Dermis microvascular lymphatic vessel endothelial cell (primary cell): ENCODE results near the gene CDK5R2. TPM values are rescaled to one million over a fixed set of nuclear protein-coding genes. Genes with fewer than 3 reads are reported as not detected.

Experiments
- DNase-seq, 2 donors: peaks; one replicate each; pipeline versions ENCODE4 v3.0.0 to v3.0.0-alpha.2; 2010; ENCODE audit warnings: low read depth in 2 of 2
- total RNA-seq: library from RNA; depleted of rRNA; stranded (reverse); fragments of >200 nt; gene quantifications from 2 replicates; pipeline ENCODE4 v1.2.1, GENCODE V29; 2014

CDK5R2 gene
- total RNA-seq, 1 donor from 2014 or later = not detected

- DNase-seq = no peak
These were observed 2.4 kb downstream of the CDK5R2 start for GRCh38 chr2:218961651-218962570.

- DNase-seq = peak in 1 of 2 donors; percentile 49
These were observed 3.5 kb downstream of the CDK5R2 start for GRCh38 chr2:218962859-218963492.

GRCh38 chr2:218963601-218964000 is 4.1 kb downstream of the CDK5R2 start:
- DNase-seq = no peak

- no peak for DNase-seq
These were observed 4.7 kb downstream of the CDK5R2 start for GRCh38 chr2:218964041-218964771.

- no peak for DNase-seq
These were observed 11.4 kb downstream of the CDK5R2 start for GRCh38 chr2:218970894-218971293.

GRCh38 chr2:218975060-218975777 is 15.8 kb downstream of the CDK5R2 start:
- DNase-seq = no peak

- DNase-seq = peak; percentile 55 to 78
These were observed 20.6 kb downstream of the CDK5R2 start for GRCh38 chr2:218979846-218980734.

- no peak for DNase-seq
These were observed 21.4 kb downstream of the CDK5R2 start for GRCh38 chr2:218980735-218981389.

GRCh38 chr2:218981390-218981880 is 22.0 kb downstream of the CDK5R2 start:
- no peak for DNase-seq

- DNase-seq = no peak
These were observed 22.6 kb downstream of the CDK5R2 start for GRCh38 chr2:218981881-218982585.

- DNase-seq = no peak
These were observed 23.3 kb downstream of the CDK5R2 start for GRCh38 chr2:218982586-218983262.

- peak in 1 of 2 donors; percentile 20 for DNase-seq
These were observed 23.9 kb downstream of the CDK5R2 start for GRCh38 chr2:218983263-218983933.

- no peak for DNase-seq
These were observed 24.4 kb downstream of the CDK5R2 start for GRCh38 chr2:218983934-218984238.

GRCh38 chr2:218984239-218985020 is 25.0 kb downstream of the CDK5R2 start:
- DNase-seq = peak; percentile 40 to 44

- no peak for DNase-seq
These were observed 25.5 kb downstream of the CDK5R2 start, which contains the start of gene FEV for GRCh38 chr2:218985021-218985324. Gene FEV (minus strand): TSS chr2:218985184. CDS start chr2:218985075, 109 bp downstream.

- DNase-seq = no peak
These were observed 26.0 kb downstream of the CDK5R2 start for GRCh38 chr2:218985325-218986091.
